ENCODE results near the gene ADCY4. TPM values are rescaled to one million over a fixed set of nuclear protein-coding genes. Genes with fewer than 3 reads are reported as not detected.
A peak's percentile ranks its signal among the peaks of the same experiment; 100 is the strongest.

The ADCY4 gene
- total and polyA plus RNA-seq, 2 of the 13 experiments (the other 11 are each of a cell fraction or from before 2014, with no cell fraction given) = 0.03 TPM; not detected in 1

GRCh38 chr14:24271134-24271833 is 63.6 kb downstream of the ADCY4 start, which contains the start of gene RABGGTA (continued):
- TF ChIP-seq ZBED4 (CRISPR knock-in tag; IDR thresholded peaks at IDR 0.05; ENCODE audit: borderline replicate concordance) (peak; percentile 98), DNMT3B (CRISPR knock-in tag; conservative IDR thresholded peaks at IDR 0.05) (peak; percentile 96), U2AF1 (optimal IDR thresholded peaks at IDR 0.05; ENCODE audit: low read depth, low read length) (peak; percentile 99), ZNF142 (CRISPR knock-in tag; IDR thresholded peaks at IDR 0.05) (peak; percentile 96), ZNF232 (CRISPR knock-in tag; IDR thresholded peaks at IDR 0.05; ENCODE audit: borderline replicate concordance) (peak; percentile 99), SAP130 (CRISPR knock-in tag; IDR thresholded peaks at IDR 0.05; ENCODE audit: low read depth) (peak; percentile 100), POLR2AphosphoS5 (IDR thresholded peaks at IDR 0.05; ENCODE audit: low read depth, low read length) (peak; percentile 93), BORCS8-MEF2B (CRISPR knock-in tag; IDR thresholded peaks at IDR 0.05) (peak; percentile 99), RBFOX2 (IDR thresholded peaks at IDR 0.05; ENCODE audit: low read depth, low read length) (peak; percentile 100), ZBTB43 (CRISPR knock-in tag; conservative IDR thresholded peaks at IDR 0.05) (peak; percentile 98), ZNF614 (CRISPR knock-in tag; IDR thresholded peaks at IDR 0.05; ENCODE audit: borderline replicate concordance) (peak; percentile 100), ZNF562 (CRISPR knock-in tag; IDR thresholded peaks at IDR 0.05; ENCODE audit: borderline replicate concordance) (peak; percentile 78; the same call in 1 of the 2 replicates), NFE2 (CRISPR knock-in tag; IDR thresholded peaks at IDR 0.05) (no peak), ARNT2 (CRISPR knock-in tag; IDR thresholded peaks at IDR 0.05; ENCODE audit: low read depth) (peak; percentile 99), ZNF530 (CRISPR knock-in tag; IDR thresholded peaks at IDR 0.05; ENCODE audit: low read depth) (no peak), HOXA5 (CRISPR knock-in tag; IDR thresholded peaks at IDR 0.05) (peak; percentile 99), ZNF101 (CRISPR knock-in tag; IDR thresholded peaks at IDR 0.05; ENCODE audit: borderline replicate concordance, low read depth) (peak; percentile 90; the same call in 1 of the 2 replicates), ZNF570 (CRISPR knock-in tag; IDR thresholded peaks at IDR 0.05; ENCODE audit: borderline replicate concordance) (peak; percentile 88; the same call in 1 of the 2 replicates), POGZ (CRISPR knock-in tag; IDR thresholded peaks at IDR 0.05) (peak; percentile 100)

Measured in HepG2 (cell line).